GM19372 (cell line): ENCODE results near the gene NSUN3.
"Not testable (repeated sequence)": the region's sequence is repeated elsewhere in the genome, so short reads cannot be mapped to it uniquely, and the experiment has no call there.

ENCODE experiments used
- ATAC-seq: cut with Tn5 transposase; IDR thresholded peaks from one replicate; pipeline ENCODE4 v1.9.1; 2021; ENCODE audit warnings: mild to moderate bottlenecking, low read depth, moderate library complexity; ENCODE audit not compliant: unreplicated experiment

Gene NSUN3

GRCh38 chr3:94066506-94067500 is 3.9 kb downstream of the NSUN3 start:
- no peak for ATAC-seq

- no peak for ATAC-seq
These were observed 6.4 kb downstream of the NSUN3 start for GRCh38 chr3:94069194-94069813.

- ATAC-seq = peak; percentile 83
These were observed 7.6 kb downstream of the NSUN3 start for GRCh38 chr3:94070341-94070911.

- peak; percentile 63 for ATAC-seq
These were observed 8.9 kb downstream of the NSUN3 start for GRCh38 chr3:94071713-94072284.

GRCh38 chr3:94076055-94076454 is 13.2 kb downstream of the NSUN3 start:
- ATAC-seq = no peak

- not testable (repeated sequence) for ATAC-seq
These were observed 17.7 kb downstream of the NSUN3 start for GRCh38 chr3:94080552-94080951.

- ATAC-seq = no peak
These were observed 19.0 kb downstream of the NSUN3 start for GRCh38 chr3:94081884-94082283.

- no peak for ATAC-seq
These were observed 19.6 kb downstream of the NSUN3 start for GRCh38 chr3:94082391-94082937.

- ATAC-seq = peak; percentile 80
These were observed 20.4 kb downstream of the NSUN3 start for GRCh38 chr3:94083261-94083660.

GRCh38 chr3:94089126-94089525 is 26.3 kb downstream of the NSUN3 start:
- ATAC-seq = no peak

GRCh38 chr3:94092086-94092485 is 29.2 kb downstream of the NSUN3 start:
- no peak for ATAC-seq

- ATAC-seq = no peak
These were observed 30.3 kb downstream of the NSUN3 start for GRCh38 chr3:94093151-94093550.

GRCh38 chr3:94095111-94095510 is 32.2 kb downstream of the NSUN3 start:
- ATAC-seq = no peak

GRCh38 chr3:94098452-94098851 is 35.6 kb downstream of the NSUN3 start:
- no peak for ATAC-seq

- ATAC-seq = no peak
These were observed 36.5 kb downstream of the NSUN3 start for GRCh38 chr3:94099311-94099710.

GRCh38 chr3:94101860-94102259 is 39.0 kb downstream of the NSUN3 start:
- ATAC-seq = no peak

- ATAC-seq = no peak
These were observed 43.4 kb downstream of the NSUN3 start for GRCh38 chr3:94106268-94106667.

- not testable (repeated sequence) for ATAC-seq
These were observed 47.4 kb downstream of the NSUN3 start for GRCh38 chr3:94110232-94110631.

- no peak for ATAC-seq
These were observed 48.0 kb downstream of the NSUN3 start for GRCh38 chr3:94110854-94111253.

GRCh38 chr3:94114666-94115065 is 51.8 kb downstream of the NSUN3 start:
- no peak for ATAC-seq

- no peak for ATAC-seq
These were observed 52.6 kb downstream of the NSUN3 start for GRCh38 chr3:94115482-94115881.
